OCI-LY1 (cell line): ENCODE measurements around the gene TOR4A.

Source experiments
- H2AFZ ChIP-seq: fragments of 200-600 bp; sonication (generic), shearing (Covaris generic); 2 replicates; pipeline ENCODE4 v1.6.0; 2014; ENCODE audit warnings: antibody characterized with exemption, mild to moderate bottlenecking, low read length
- H3F3A ChIP-seq: fragments of 200-600 bp; sonication (generic), shearing (Covaris generic); 2 replicates; pipeline ENCODE4 v1.6.0; 2014; ENCODE audit warnings: mild to moderate bottlenecking, antibody characterized with exemption, low read length, moderate library complexity; ENCODE audit not compliant: insufficient read depth
- H3K27ac ChIP-seq: fragments of 200-600 bp; sonication (generic); 2 replicates; pipeline ENCODE4 v1.5.1; 2014; ENCODE audit warnings: low read length, mixed run types, mild to moderate bottlenecking, low read depth; ENCODE audit not compliant: poor library complexity, severe bottlenecking
- H3K27me3 ChIP-seq: fragments of 200-600 bp; sonication (generic); 2 replicates; pipeline ENCODE4 v1.6.0; 2014; ENCODE audit warnings: antibody characterized with exemption, mild to moderate bottlenecking, low read length, moderate library complexity; ENCODE audit not compliant: insufficient read depth
- H3K36me3 ChIP-seq: fragments of 200-600 bp; sonication (generic); 2 replicates; pipeline ENCODE4 v1.6.1; 2014; ENCODE audit warnings: mild to moderate bottlenecking, antibody characterized with exemption, low read length, moderate library complexity, mixed read lengths; ENCODE audit not compliant: insufficient read depth
- H3K4me1 ChIP-seq: fragments of 200-600 bp; sonication (generic); 2 replicates; pipeline ENCODE4 v1.5.1; 2014; ENCODE audit warnings: mild to moderate bottlenecking, low read length, moderate library complexity; ENCODE audit not compliant: insufficient read depth, severe bottlenecking
- H3K4me2 ChIP-seq: fragments of 200-600 bp; sonication (generic), shearing (Covaris generic); 2 replicates; pipeline ENCODE4 v1.6.1; 2014; ENCODE audit warnings: low read length
- H3K4me3 ChIP-seq: fragments of 200-600 bp; sonication (generic); 2 replicates; pipeline ENCODE4 v1.5.1; 2014; ENCODE audit warnings: low read length, low read depth, mild to moderate bottlenecking, mixed read lengths; ENCODE audit not compliant: poor library complexity, severe bottlenecking
- H3K79me2 ChIP-seq: fragments of 200-600 bp; shearing (Covaris generic); 2 replicates; pipeline ENCODE4 v1.6.1; 2016; ENCODE audit warnings: mixed run types, low read length, mixed read lengths; ENCODE audit not compliant: insufficient read depth
- H3K9ac ChIP-seq: fragments of 200-600 bp; sonication (generic), shearing (Covaris generic); 2 replicates; pipeline ENCODE4 v1.6.1; 2014; ENCODE audit warnings: mild to moderate bottlenecking, low read length, mixed read lengths
- H3K9me2 ChIP-seq: fragments of 200-600 bp; sonication (generic), shearing (Covaris generic); 2 replicates; pipeline ENCODE4 v1.6.1; 2014; ENCODE audit warnings: low read depth, mild to moderate bottlenecking, low read length, mixed read lengths
- H3K9me3 ChIP-seq: fragments of 200-600 bp; shearing (Covaris generic); 2 replicates; pipeline ENCODE4 v1.6.1; 2014; ENCODE audit warnings: low read length, mixed read lengths
- H4K20me1 ChIP-seq: fragments of 200-600 bp; sonication (generic), shearing (Covaris generic); 2 replicates; pipeline ENCODE4 v1.6.0; 2016; ENCODE audit warnings: mild to moderate bottlenecking, low read length; ENCODE audit not compliant: insufficient read depth
- EZH2 ChIP-seq: fragments of 200-600 bp; sonication (generic), shearing (Covaris generic); IDR thresholded peaks from 2 replicates; pipeline ENCODE4 v1.8.0; 2017; ENCODE audit warnings: borderline replicate concordance, mixed run types, mild to moderate bottlenecking, antibody characterized with exemption, low read length, moderate library complexity, mixed read lengths
- TF ChIP-seq, protein P1 (sequence below): fragments of 200-600 bp; sonication (generic), shearing (Covaris generic); IDR thresholded peaks from 2 replicates; pipeline ENCODE4 v1.5.1; 2017; ENCODE audit warnings: mild to moderate bottlenecking, antibody characterized with exemption, low read length, moderate library complexity, mixed read lengths

The TOR4A gene

DNA sequence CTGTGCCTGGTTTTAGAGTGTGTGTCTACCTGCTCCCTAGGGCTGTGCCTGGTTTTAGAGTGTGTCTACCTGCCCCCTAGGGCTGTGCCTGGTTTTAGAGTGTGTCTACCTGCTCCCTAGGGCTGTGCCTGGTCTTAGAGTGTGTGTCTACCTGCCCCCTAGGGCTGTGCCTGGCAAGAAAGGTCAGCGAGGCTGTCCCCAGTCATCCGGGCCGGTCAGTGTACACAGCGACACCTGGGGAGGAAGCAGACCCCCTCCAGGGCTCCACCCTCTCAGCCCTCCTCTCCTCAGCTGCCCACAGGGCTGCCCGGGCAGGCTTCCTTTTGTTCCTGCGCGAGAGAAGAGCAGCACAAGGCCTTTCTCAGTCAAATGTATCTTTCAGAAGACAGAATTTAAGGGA, 20.4 kb downstream of the TOR4A start:
- H3K4me2 ChIP-seq: no peak overlapping the region
- no peak overlapping the region for H3K27ac ChIP-seq
- H2AFZ ChIP-seq: no peak overlapping the region
- peaks cover 16% of the 10 kb centered on the region; the same call in 1 of the 2 replicates for H3K27me3 ChIP-seq
- H3K79me2 ChIP-seq: no peaks in the 10 kb centered on the region
- peaks cover 14% of the 10 kb centered on the region for H3K4me1 ChIP-seq
- TF ChIP-seq, protein P1, sequence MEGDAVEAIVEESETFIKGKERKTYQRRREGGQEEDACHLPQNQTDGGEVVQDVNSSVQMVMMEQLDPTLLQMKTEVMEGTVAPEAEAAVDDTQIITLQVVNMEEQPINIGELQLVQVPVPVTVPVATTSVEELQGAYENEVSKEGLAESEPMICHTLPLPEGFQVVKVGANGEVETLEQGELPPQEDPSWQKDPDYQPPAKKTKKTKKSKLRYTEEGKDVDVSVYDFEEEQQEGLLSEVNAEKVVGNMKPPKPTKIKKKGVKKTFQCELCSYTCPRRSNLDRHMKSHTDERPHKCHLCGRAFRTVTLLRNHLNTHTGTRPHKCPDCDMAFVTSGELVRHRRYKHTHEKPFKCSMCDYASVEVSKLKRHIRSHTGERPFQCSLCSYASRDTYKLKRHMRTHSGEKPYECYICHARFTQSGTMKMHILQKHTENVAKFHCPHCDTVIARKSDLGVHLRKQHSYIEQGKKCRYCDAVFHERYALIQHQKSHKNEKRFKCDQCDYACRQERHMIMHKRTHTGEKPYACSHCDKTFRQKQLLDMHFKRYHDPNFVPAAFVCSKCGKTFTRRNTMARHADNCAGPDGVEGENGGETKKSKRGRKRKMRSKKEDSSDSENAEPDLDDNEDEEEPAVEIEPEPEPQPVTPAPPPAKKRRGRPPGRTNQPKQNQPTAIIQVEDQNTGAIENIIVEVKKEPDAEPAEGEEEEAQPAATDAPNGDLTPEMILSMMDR: no peak
- no peak for TF ChIP-seq EZH2
- no peaks in the 10 kb centered on the region for H3K9me3 ChIP-seq
- no peaks in the 10 kb centered on the region for H3K36me3 ChIP-seq
- peaks cover 4% of the 10 kb centered on the region; the same call in 1 of the 2 replicates for H3F3A ChIP-seq
- H3K9ac ChIP-seq: no peak overlapping the region
- H4K20me1 ChIP-seq: no peaks in the 10 kb centered on the region
- no peak overlapping the region for H3K4me3 ChIP-seq
- H3K9me2 ChIP-seq: no peaks in the 10 kb centered on the region

DNA sequence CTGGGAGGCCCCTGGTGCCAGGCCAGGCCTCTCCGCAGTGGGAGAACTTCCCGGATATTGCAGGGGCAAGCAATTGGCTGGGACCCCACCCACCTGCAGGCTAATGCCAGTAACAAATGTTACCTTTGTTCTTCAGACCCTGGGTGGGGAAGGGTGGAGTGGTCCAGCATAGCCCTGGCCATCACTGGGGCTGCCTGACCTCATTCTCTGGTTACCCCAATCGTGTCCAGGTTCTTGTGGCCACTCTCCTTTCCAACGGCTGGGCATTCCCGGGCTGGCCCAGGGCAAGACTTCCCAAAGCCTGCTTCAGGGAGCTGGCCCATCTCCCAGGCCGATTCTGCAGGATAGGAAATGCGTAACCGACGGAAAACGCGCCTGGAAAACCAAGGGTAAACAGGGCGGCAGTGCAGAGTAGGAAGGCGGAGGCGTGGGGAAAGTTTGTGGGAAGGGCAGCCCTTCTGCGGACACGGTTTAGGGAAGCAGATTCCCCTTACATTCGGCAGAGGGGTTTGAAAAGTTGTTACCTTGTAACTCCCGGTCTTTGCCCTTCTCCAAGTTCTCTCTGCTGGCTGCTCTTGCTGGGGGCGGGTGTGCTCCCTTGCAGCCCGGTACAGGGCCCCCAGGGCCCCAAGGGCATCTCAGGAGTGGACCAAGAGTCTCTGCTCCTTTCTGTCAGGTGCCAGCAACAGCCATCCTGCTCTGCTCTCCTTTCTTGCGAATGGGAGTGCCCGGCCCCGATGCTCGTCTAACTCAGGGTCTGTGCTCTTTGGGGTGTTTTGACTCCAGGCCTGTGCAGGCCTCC, 21.1 kb downstream of the TOR4A start:
- Histone ChIP-seq H3K9me2 (no peaks in the 10 kb centered on the region), H4K20me1 (no peaks in the 10 kb centered on the region), H3K27me3 (peaks cover 22% of the 10 kb centered on the region; the same call in 1 of the 2 replicates), H3K27ac (no peak overlapping the region), H3K9ac (no peak overlapping the region), H3K4me1 (peaks cover 14% of the 10 kb centered on the region), H3K4me3 (no peak overlapping the region), H2AFZ (no peak overlapping the region), H3K9me3 (no peaks in the 10 kb centered on the region), H3K4me2 (no peak overlapping the region), H3K79me2 (no peaks in the 10 kb centered on the region), H3F3A (peaks cover 6% of the 10 kb centered on the region; the same call in 1 of the 2 replicates), H3K36me3 (no peaks in the 10 kb centered on the region)
- no peak for TF ChIP-seq EZH2
- TF ChIP-seq, protein P1: no peak

DNA sequence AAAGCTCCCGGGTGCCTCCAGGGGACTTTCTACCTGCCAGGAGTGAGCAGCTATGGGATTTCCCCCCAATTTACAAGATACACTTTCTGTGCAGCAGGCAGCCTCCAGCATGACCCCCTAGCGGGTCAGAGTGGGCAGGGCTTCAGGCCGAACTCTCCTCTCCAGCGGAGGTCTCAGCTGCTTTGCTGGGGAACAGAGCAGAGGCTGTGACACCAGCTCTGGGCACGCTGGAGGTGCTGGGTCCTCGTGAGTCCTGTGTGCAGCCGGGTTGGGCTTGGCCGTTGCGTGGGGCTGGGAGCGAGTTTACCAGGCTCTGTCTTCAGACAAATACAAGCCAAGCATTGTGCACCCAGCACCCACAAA, 21.7 kb downstream of the TOR4A start:
- no peak overlapping the region for H3K4me3 ChIP-seq
- H3K9ac ChIP-seq: no peak overlapping the region
- peaks cover 25% of the 10 kb centered on the region; the same call in 1 of the 2 replicates for H3K27me3 ChIP-seq
- no peaks in the 10 kb centered on the region for H3K9me3 ChIP-seq
- H3K4me2 ChIP-seq: no peak overlapping the region
- H3K4me1 ChIP-seq: peaks cover 14% of the 10 kb centered on the region
- no peaks in the 10 kb centered on the region for H3K79me2 ChIP-seq
- H2AFZ ChIP-seq: no peak overlapping the region
- H3F3A ChIP-seq: peaks cover 6% of the 10 kb centered on the region; the same call in 1 of the 2 replicates
- H3K27ac ChIP-seq: no peak overlapping the region
- H3K9me2 ChIP-seq: no peaks in the 10 kb centered on the region
- no peak for TF ChIP-seq EZH2
- TF ChIP-seq, protein P1: no peak
- no peaks in the 10 kb centered on the region for H4K20me1 ChIP-seq
- no peaks in the 10 kb centered on the region for H3K36me3 ChIP-seq
